Ovary (tissue), 3 donors: ENCODE results near the gene ENPP6.

Source experiments
- CTCF ChIP-seq, 3 donors: fragments of 450-650 bp in 2 of 3; fragments of 200-600 bp in 1 of 3; IDR thresholded peaks; one replicate each; pipeline versions ENCODE4 v1.5.1 to v1.8.0; 2016 to 2022; ENCODE audit warnings: antibody characterized with exemption in 3 of 3, mild to moderate bottlenecking in 1 of 3
- EP300 ChIP-seq: sonication (generic); formaldehyde crosslinking; IDR thresholded peaks from one replicate; pipeline ENCODE4 v1.6.1; 2017; ENCODE audit warnings: antibody characterized with exemption
- POLR2A ChIP-seq: fragments of 450-650 bp; IDR thresholded peaks from one replicate; pipeline ENCODE4 v1.6.1; 2017; ENCODE audit warnings: antibody characterized with exemption, mild to moderate bottlenecking, moderate library complexity
- donor health status: DM: no; HTN: no; CAD: no.

- TF ChIP-seq EP300 (no peak), POLR2A (no peak), CTCF (IDR thresholded peaks at IDR 0.05) (no peak)
These were observed 46.7 kb downstream of the ENPP6 start for GRCh38 chr4:184171011-184171410.
